Astrocyte (in vitro differentiated cells and primary cell): ENCODE measurements around the gene PTPRO. TPM values are rescaled to one million over a fixed set of nuclear protein-coding genes. Genes with fewer than 3 reads are reported as not detected.
A peak's percentile ranks its signal among the peaks of the same experiment; 100 is the strongest.

Experiments
- DNase-seq: peaks from one replicate; pipeline ENCODE4 v3.0.0-alpha.2; 2010; ENCODE audit warnings: low read depth
- FAIRE-seq: peaks from 2 replicates; lab custom pipeline; 2011; peaks lifted over from hg19 to GRCh38; lab: Jason Lieb, UNC
- H2AFZ ChIP-seq: 2 replicates; pipeline ENCODE4 v1.6.0; 2012; ENCODE audit warnings: low read depth, low read length, inconsistent platforms
- H3K27ac ChIP-seq: 2 replicates; pipeline ENCODE4 v1.5.1; 2011; ENCODE audit warnings: low read depth, low read length, inconsistent platforms
- H3K27me3 ChIP-seq: 2 replicates; pipeline ENCODE4 v1.6.0; 2011; ENCODE audit warnings: low read length, inconsistent platforms; ENCODE audit not compliant: insufficient read depth
- H3K36me3 ChIP-seq: 2 replicates; pipeline ENCODE4 v1.5.1; 2011; ENCODE audit warnings: low read length, inconsistent platforms; ENCODE audit not compliant: insufficient read depth
- H3K4me1 ChIP-seq: 2 replicates; pipeline ENCODE4 v1.5.1; 2011; ENCODE audit warnings: low read length, inconsistent platforms; ENCODE audit not compliant: insufficient read depth
- H3K4me2 ChIP-seq: 2 replicates; pipeline ENCODE4 v1.6.0; 2012; ENCODE audit warnings: low read length, inconsistent platforms
- H3K4me3 ChIP-seq: 2 replicates; pipeline ENCODE4 v1.5.1; 2011; ENCODE audit warnings: low read depth, mild to moderate bottlenecking, low read length, inconsistent platforms; ENCODE audit not compliant: insufficient read depth
- H3K79me2 ChIP-seq: 2 replicates; pipeline ENCODE4 v1.6.0; 2012; ENCODE audit warnings: mild to moderate bottlenecking, low read length, inconsistent platforms; ENCODE audit not compliant: insufficient read depth
- H3K9ac ChIP-seq: 2 replicates; pipeline ENCODE4 v1.6.0; 2012; ENCODE audit warnings: mild to moderate bottlenecking, low read length, inconsistent platforms
- H3K9me3 ChIP-seq: 2 replicates; pipeline ENCODE4 v1.5.1; 2012; ENCODE audit warnings: low read depth, mild to moderate bottlenecking, low read length, inconsistent platforms; ENCODE audit not compliant: insufficient read depth
- H4K20me1 ChIP-seq: 2 replicates; pipeline ENCODE4 v1.6.0; 2012; ENCODE audit warnings: low read length, inconsistent platforms; ENCODE audit not compliant: insufficient read depth
- H3K27ac Mint-ChIP-seq: one replicate; pipeline ENCODE4 v1.8.0; 2021; ENCODE audit warnings: mild to moderate bottlenecking, mixed read lengths; ENCODE audit not compliant: unreplicated experiment
- H3K27me3 Mint-ChIP-seq: one replicate; pipeline ENCODE4 v1.8.0; 2021; ENCODE audit warnings: low read depth, mixed read lengths; ENCODE audit not compliant: unreplicated experiment
- H3K36me3 Mint-ChIP-seq: one replicate; pipeline ENCODE4 v1.8.0; 2021; ENCODE audit warnings: low read depth, mixed read lengths; ENCODE audit not compliant: unreplicated experiment
- H3K4me1 Mint-ChIP-seq: one replicate; pipeline ENCODE4 v1.8.0; 2021; ENCODE audit warnings: low read depth, mixed read lengths; ENCODE audit not compliant: unreplicated experiment
- H3K4me3 Mint-ChIP-seq: one replicate; pipeline ENCODE4 v1.8.0; 2021; ENCODE audit warnings: mild to moderate bottlenecking, moderate library complexity, mixed read lengths; ENCODE audit not compliant: unreplicated experiment
- H3K9me3 Mint-ChIP-seq: one replicate; pipeline ENCODE4 v1.8.0; 2021; ENCODE audit warnings: mild to moderate bottlenecking, mixed read lengths; ENCODE audit not compliant: unreplicated experiment
- EZH2 ChIP-seq: IDR thresholded peaks from 2 replicates; pipeline ENCODE4 v1.6.1; 2012; ENCODE audit warnings: mild to moderate bottlenecking, low read length, inconsistent platforms; ENCODE audit not compliant: insufficient read depth
- total RNA-seq: library from RNA; stranded (reverse); gene quantifications from 2 replicates; pipeline ENCODE4 v1.2.1, GENCODE V29; 2021
- TF ChIP-seq, protein P1 (sequence below): IDR thresholded peaks from 2 replicates; pipeline ENCODE4 v1.5.1; 2011; ENCODE audit warnings: low read depth, mild to moderate bottlenecking, inconsistent platforms, low read length, moderate library complexity; ENCODE audit not compliant: insufficient read depth

PTPRO gene
- total RNA-seq, 1 donor from 2014 or later: 0.39 TPM

- no peak overlapping the region for H3K27ac ChIP-seq
- H3K27me3 ChIP-seq: no peaks in the 10 kb centered on the region
- FAIRE-seq: no peak
- no peaks in the 10 kb centered on the region for H3K4me1 Mint-ChIP-seq
- no peak overlapping the region for H3K27ac Mint-ChIP-seq
- no peak for DNase-seq
- H3K4me1 ChIP-seq: peaks cover 2% of the 10 kb centered on the region
- H3K9me3 ChIP-seq: no peaks in the 10 kb centered on the region
- no peak overlapping the region for H3K4me3 Mint-ChIP-seq
- no peaks in the 10 kb centered on the region for H3K36me3 Mint-ChIP-seq
- H3K79me2 ChIP-seq: no peaks in the 10 kb centered on the region
- TF ChIP-seq EZH2: no peak
- TF ChIP-seq, protein P1, sequence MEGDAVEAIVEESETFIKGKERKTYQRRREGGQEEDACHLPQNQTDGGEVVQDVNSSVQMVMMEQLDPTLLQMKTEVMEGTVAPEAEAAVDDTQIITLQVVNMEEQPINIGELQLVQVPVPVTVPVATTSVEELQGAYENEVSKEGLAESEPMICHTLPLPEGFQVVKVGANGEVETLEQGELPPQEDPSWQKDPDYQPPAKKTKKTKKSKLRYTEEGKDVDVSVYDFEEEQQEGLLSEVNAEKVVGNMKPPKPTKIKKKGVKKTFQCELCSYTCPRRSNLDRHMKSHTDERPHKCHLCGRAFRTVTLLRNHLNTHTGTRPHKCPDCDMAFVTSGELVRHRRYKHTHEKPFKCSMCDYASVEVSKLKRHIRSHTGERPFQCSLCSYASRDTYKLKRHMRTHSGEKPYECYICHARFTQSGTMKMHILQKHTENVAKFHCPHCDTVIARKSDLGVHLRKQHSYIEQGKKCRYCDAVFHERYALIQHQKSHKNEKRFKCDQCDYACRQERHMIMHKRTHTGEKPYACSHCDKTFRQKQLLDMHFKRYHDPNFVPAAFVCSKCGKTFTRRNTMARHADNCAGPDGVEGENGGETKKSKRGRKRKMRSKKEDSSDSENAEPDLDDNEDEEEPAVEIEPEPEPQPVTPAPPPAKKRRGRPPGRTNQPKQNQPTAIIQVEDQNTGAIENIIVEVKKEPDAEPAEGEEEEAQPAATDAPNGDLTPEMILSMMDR: no peak
- no peak overlapping the region for H2AFZ ChIP-seq
- no peak overlapping the region for H3K4me2 ChIP-seq
- peaks cover 2% of the 10 kb centered on the region for H3K9me3 Mint-ChIP-seq
- no peaks in the 10 kb centered on the region for H3K36me3 ChIP-seq
- no peaks in the 10 kb centered on the region for H3K27me3 Mint-ChIP-seq
- no peak overlapping the region for H3K4me3 ChIP-seq
- H4K20me1 ChIP-seq: no peaks in the 10 kb centered on the region
- no peak overlapping the region for H3K9ac ChIP-seq
Measured at GRCh38 chr12:15530361-15530760, 208.1 kb downstream of the PTPRO start.

DNA sequence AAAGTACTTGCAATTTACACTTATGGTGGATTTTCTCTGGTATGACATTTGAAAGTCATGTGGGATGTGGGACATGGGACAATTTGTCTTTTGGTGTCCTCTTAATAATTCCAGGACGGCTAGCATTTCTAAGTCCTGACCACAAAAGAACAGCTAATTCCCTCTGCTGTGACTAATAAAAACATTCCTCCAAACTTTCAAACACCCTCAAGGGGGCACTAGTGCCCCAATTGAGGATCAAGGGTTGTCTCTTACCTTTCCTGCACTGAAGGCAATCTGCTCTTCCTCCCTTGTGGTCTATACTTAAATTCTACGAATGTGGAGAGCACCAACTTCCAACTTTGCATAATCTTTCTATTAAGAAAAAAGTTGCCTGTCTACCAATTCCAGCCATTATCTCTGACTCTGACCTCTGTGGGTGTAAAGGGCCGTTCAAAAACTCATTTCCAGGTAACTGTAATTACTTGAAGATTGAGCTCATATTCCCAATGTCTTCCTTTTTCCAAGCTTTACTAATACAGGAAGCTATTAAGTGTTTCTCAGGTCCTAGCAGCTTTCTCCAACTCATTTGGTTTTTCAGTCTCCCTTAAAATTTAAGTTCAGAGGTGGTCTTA is 210.2 kb downstream of the PTPRO start:
- no peak for TF ChIP-seq EZH2
- TF ChIP-seq, protein P1: peak; percentile 66
- Histone ChIP-seq H3K27ac (no peak overlapping the region), H3K9ac (no peak overlapping the region), H4K20me1 (no peaks in the 10 kb centered on the region), H3K27me3 (no peaks in the 10 kb centered on the region), H2AFZ (no peak overlapping the region), H3K4me3 (no peak overlapping the region), H3K4me1 (peaks cover 2% of the 10 kb centered on the region), H3K36me3 (no peaks in the 10 kb centered on the region), H3K4me2 (no peak overlapping the region), H3K9me3 (no peaks in the 10 kb centered on the region), H3K79me2 (no peaks in the 10 kb centered on the region)
- Mint-ChIP-seq H3K36me3 (no peaks in the 10 kb centered on the region), H3K27me3 (no peaks in the 10 kb centered on the region), H3K4me1 (no peaks in the 10 kb centered on the region), H3K27ac (no peak overlapping the region), H3K4me3 (no peak overlapping the region), H3K9me3 (peaks cover 2% of the 10 kb centered on the region)
- DNase-seq (peak; percentile 53), FAIRE-seq (peak; percentile 91)

GRCh38 chr12:15534322-15534721 is 212.0 kb downstream of the PTPRO start:
- Histone ChIP-seq H3K9ac (no peak overlapping the region), H3K79me2 (no peaks in the 10 kb centered on the region), H2AFZ (no peak overlapping the region), H3K4me1 (peaks cover 2% of the 10 kb centered on the region), H4K20me1 (no peaks in the 10 kb centered on the region), H3K27ac (no peak overlapping the region), H3K27me3 (no peaks in the 10 kb centered on the region), H3K9me3 (no peaks in the 10 kb centered on the region), H3K36me3 (no peaks in the 10 kb centered on the region), H3K4me2 (no peak overlapping the region), H3K4me3 (no peak overlapping the region)
- FAIRE-seq: no peak
- H3K36me3 Mint-ChIP-seq: no peaks in the 10 kb centered on the region
- H3K27me3 Mint-ChIP-seq: no peaks in the 10 kb centered on the region
- no peak overlapping the region for H3K4me3 Mint-ChIP-seq
- TF ChIP-seq, protein P1: no peak
- no peak for TF ChIP-seq EZH2
- no peaks in the 10 kb centered on the region for H3K9me3 Mint-ChIP-seq
- no peak overlapping the region for H3K27ac Mint-ChIP-seq
- H3K4me1 Mint-ChIP-seq: no peaks in the 10 kb centered on the region
- no peak for DNase-seq
